ENCODE data around the gene EBPL. TPM values are rescaled to one million over a fixed set of nuclear protein-coding genes. Genes with fewer than 3 reads are reported as not detected.
A peak's percentile ranks its signal among the peaks of the same experiment; 100 is the strongest.

EBPL gene
- total RNA-seq, 2 donors from 2014 or later: 50.0 to 77.6 TPM

DNA sequence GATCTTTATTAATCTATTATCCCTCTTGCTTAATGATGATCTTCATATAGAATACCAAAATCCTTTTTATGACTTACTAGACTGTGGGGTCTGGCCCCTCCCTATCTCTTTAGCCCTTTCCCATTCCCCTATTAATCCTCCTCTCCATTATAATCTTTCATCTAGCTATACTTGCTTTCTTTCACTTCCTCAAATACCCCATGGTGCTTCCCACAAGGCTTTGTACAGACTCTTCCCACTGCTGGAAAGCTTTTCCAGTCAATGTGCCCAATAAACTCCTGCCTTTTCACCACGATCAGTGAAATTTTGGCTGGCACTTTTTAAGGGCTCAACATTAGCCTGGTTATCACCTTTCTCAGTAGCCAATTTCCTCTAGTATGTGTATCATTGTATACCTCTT, 3.2 kb upstream of the EBPL start:
- intact Hi-C loops (cut with DNase I): no loop called here
- H3K9me3 ChIP-seq: no peaks in the 10 kb centered on the region
- DNase-seq: no peak

DNA sequence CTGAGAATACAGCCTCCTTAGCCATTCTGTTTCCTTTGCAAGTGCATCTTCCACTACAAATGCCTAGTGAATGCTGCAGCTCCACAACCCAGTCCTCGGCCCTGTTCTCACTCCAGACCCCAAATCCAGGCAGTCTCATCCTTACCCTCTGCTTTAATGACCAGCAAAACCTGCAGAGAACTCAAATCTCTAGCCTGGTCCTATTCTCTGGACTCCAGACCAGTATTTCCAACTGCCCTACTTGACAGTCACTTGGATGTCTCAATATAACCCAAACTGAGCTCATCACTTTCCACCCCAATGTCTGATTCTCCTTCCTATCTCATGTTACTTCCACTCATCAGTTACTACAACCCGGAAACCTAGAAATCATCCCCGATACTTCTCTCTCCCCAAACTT, 2.6 kb upstream of the EBPL start:
- H3K4me3 ChIP-seq: no peak overlapping the region
- H3K36me3 ChIP-seq: no peaks in the 10 kb centered on the region
- H3K27ac ChIP-seq: no peak overlapping the region
- H3K9me3 ChIP-seq: no peaks in the 10 kb centered on the region
- H3K27me3 ChIP-seq: no peaks in the 10 kb centered on the region
- intact Hi-C loops (cut with DNase I): no loop called here
- H3K4me1 ChIP-seq: no peaks in the 10 kb centered on the region
- no peak overlapping the region for H3K9ac ChIP-seq (ENCODE audit: low read depth in 2 of 2, low read length in 2 of 2)
- TF ChIP-seq, protein P1, sequence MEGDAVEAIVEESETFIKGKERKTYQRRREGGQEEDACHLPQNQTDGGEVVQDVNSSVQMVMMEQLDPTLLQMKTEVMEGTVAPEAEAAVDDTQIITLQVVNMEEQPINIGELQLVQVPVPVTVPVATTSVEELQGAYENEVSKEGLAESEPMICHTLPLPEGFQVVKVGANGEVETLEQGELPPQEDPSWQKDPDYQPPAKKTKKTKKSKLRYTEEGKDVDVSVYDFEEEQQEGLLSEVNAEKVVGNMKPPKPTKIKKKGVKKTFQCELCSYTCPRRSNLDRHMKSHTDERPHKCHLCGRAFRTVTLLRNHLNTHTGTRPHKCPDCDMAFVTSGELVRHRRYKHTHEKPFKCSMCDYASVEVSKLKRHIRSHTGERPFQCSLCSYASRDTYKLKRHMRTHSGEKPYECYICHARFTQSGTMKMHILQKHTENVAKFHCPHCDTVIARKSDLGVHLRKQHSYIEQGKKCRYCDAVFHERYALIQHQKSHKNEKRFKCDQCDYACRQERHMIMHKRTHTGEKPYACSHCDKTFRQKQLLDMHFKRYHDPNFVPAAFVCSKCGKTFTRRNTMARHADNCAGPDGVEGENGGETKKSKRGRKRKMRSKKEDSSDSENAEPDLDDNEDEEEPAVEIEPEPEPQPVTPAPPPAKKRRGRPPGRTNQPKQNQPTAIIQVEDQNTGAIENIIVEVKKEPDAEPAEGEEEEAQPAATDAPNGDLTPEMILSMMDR (IDR thresholded peaks at IDR 0.05): no peak
- DNase-seq: no peak

More for the DNA sequence above, 3.2 kb upstream of the EBPL start:
- no peaks in the 10 kb centered on the region for H3K36me3 ChIP-seq
- TF ChIP-seq, protein P1 (IDR thresholded peaks at IDR 0.05): no peak
- no peak overlapping the region for H3K4me3 ChIP-seq
- H3K27ac ChIP-seq: no peak overlapping the region
- H3K4me1 ChIP-seq: no peaks in the 10 kb centered on the region
- no peaks in the 10 kb centered on the region for H3K27me3 ChIP-seq
- no peak overlapping the region for H3K9ac ChIP-seq (ENCODE audit: low read depth in 2 of 2, low read length in 2 of 2)

DNA sequence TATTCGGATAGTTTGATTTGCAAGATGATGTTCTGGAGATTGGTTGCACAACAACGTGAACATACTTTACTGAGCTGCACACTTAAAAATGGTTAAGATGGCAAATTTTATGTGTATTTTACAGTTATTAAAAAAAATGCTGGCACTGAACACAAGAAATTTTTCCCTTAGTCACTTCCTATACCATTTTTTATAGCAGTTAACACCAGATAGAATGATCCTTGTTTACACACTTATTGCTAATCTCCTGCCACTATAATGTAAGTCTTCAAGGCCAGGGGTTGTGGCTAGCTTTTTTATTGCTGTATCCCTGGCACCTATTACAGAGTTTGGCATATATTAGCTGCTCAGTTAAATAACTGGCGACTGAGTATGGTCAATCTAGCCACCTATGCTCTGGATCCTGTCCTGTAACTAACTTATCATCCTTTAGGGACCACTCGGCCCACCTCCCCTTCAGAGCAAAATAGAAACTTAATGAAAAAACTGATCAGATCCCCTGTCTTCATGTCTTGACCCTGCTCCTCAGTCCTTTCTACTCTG, 2.0 kb upstream of the EBPL start:
- Histone ChIP-seq H3K4me1 (no peaks in the 10 kb centered on the region), H3K9me3 (no peaks in the 10 kb centered on the region), H3K4me3 (no peak overlapping the region), H3K27me3 (no peaks in the 10 kb centered on the region), H3K36me3 (no peaks in the 10 kb centered on the region), H3K9ac (ENCODE audit: low read depth in 2 of 2, low read length in 2 of 2) (no peak overlapping the region), H3K27ac (no peak overlapping the region)
- intact Hi-C loops (cut with DNase I): no loop called here
- TF ChIP-seq, protein P1 (IDR thresholded peaks at IDR 0.05): no peak
- DNase-seq: no peak

DNA sequence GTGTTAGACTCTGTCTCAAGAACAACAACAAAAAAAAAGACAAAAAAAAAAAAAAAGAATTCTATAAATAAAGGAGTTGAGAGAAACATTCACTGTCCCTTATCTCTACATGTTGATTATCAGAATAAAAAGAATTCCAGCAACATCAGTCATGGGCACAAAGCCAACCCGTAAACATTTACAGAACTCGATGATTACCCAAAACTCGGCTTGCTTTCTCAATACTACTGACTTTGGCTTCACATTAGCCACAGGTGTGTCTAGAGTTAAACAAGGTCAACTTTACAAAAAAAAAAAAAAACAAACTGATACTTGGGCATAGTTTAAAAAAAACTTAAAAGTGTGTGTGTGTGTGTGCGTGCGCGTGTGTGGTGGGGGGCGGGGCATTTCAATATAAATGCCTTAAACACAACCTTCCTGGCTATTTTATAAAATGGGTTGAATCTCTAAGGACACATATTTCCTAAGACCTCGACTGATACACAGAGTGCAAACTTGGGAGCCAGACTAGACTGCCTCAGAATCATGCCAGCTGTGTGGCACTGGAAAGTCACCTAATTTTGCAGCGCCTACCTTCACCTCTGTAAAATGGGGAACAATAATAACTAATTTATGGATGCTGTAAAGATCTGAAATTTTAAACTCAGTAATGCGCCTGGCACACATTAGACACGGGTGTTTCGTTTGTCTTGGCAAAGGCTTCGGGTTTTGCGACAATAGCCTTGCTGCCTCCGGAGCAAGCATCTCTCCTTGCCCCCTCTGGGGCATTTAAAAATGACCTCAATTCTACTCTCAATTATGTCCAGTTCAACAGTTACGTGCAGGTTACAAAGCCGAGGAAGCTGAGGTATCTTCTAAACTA, 922 bp downstream of the EBPL start:
- intact Hi-C loops (cut with DNase I): no loop called here
- H3K4me1 ChIP-seq: no peaks in the 10 kb centered on the region
- H3K4me3 ChIP-seq: peak overlapping the region; percentile 76
- DNase-seq: peak; percentile 59
- peak overlapping the region; percentile 95 for H3K27ac ChIP-seq
- no peaks in the 10 kb centered on the region for H3K27me3 ChIP-seq
- H3K9ac ChIP-seq (ENCODE audit: low read depth in 2 of 2, low read length in 2 of 2): peak overlapping the region; percentile 57 to 69
- H3K9me3 ChIP-seq: no peaks in the 10 kb centered on the region
- TF ChIP-seq, protein P1 (IDR thresholded peaks at IDR 0.05): no peak
- no peaks in the 10 kb centered on the region for H3K36me3 ChIP-seq

DNA sequence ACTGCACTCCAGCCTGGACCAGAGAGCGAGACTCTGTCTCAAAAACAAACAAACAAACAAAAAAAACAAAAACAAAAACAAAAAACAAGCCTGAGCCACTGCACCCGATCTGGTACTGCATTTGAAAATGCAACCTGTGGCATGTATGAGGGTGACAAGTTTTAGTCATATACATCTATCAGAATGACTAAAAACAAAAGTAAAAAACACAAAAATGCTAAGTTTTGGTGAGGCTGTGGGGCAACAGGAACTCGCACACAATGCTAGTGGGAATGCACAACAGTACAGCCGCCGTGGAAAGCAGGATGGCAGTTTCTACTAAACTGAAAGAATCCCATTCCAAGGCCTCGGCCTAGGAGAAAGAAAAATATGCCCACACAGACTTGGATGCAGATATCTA, 7.8 kb downstream of the EBPL start:
- Histone ChIP-seq H3K4me3 (no peak overlapping the region), H3K27me3 (no peaks in the 10 kb centered on the region), H3K36me3 (no peaks in the 10 kb centered on the region), H3K9me3 (no peaks in the 10 kb centered on the region), H3K9ac (ENCODE audit: low read depth in 2 of 2, low read length in 2 of 2) (no peak overlapping the region), H3K4me1 (no peaks in the 10 kb centered on the region), H3K27ac (no peak overlapping the region)
- intact Hi-C loops (cut with DNase I): no loop called here
- TF ChIP-seq, protein P1 (IDR thresholded peaks at IDR 0.05): no peak
- no peak for DNase-seq

All from colonic mucosa (tissue), 4 donors.